HG02623 (cell line): ENCODE measurements around the gene NT5DC4.
A peak's percentile ranks its signal among the peaks of the same experiment; 100 is the strongest.
"Not testable (repeated sequence)": the region's sequence is repeated elsewhere in the genome, so short reads cannot be mapped to it uniquely, and the experiment has no call there.

Experiments
- ATAC-seq: cut with Tn5 transposase; IDR thresholded peaks from one replicate; pipeline ENCODE4 v1.9.1; 2021; ENCODE audit warnings: moderate library complexity; ENCODE audit not compliant: unreplicated experiment

NT5DC4 gene

DNA sequence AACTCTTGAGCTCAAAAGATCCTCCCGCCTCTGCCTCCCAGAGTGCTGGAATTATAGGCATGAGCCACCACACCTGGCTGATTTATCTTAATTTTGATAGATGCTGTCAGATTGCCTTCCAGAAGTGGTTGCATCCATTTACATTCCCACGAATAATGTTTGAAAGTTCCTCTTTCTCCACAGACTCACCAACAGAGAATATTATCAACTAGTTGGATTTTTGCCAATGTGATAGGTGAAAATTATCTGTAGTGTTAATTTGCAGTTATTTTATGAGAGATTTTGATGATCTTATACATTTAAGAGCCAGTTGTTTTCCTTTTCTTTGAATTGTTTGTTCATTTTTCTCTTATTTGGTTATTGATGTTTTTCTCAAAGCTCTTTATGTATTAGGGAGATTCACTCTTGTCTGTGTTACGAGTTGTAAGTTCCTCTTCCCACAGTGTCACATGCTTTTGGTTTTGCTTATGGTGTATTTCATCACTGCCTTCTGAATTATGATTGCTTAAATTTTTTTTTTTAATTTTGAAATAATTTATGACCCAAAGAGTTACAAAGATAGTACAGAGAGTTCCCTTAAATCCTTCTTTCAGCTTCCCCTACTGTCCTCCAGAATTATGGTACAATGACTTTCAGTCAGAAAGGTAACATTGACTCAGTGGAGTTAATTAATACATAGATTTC, 20.7 kb upstream of the NT5DC4 start:
- no peak for ATAC-seq

DNA sequence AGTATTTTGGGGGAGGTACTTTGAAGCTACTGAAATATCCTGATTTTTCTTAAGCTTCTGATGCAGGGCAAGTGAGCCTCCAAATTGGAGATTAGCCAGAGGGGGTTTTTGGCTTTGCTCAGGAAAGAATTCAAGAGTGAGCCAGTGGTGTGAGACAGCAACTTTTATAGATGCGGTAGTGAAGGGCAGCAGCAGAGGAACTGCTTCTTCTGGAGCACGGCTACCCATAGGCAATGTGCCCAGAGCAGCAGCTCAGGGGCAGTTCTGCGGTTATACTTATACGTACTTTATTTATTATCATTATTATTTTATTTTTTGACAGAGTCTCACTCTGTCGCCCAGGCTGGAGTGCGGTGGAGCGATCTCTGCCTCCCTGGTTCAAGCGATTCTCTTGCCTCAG, 19.8 kb upstream of the NT5DC4 start:
- no peak for ATAC-seq

DNA sequence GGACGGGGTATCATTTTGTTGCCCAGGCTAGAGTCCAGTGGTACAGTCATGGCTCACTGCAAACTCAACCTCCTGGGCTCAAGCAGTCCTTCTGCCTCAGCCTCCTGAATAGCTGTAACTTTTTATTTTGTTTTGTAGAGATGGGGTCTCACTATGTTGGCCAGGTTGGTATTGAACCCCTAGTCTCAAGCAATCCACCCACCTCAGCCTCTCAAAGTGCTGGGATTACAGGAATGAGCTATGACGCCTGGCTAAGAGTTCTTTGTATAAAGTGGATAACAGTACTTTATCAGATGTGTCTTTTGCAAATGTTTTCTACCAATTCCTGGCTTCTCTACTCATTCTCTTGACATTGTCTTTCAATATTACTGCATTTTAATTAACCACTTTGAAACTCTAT, 17.1 kb upstream of the NT5DC4 start:
- no peak for ATAC-seq

DNA sequence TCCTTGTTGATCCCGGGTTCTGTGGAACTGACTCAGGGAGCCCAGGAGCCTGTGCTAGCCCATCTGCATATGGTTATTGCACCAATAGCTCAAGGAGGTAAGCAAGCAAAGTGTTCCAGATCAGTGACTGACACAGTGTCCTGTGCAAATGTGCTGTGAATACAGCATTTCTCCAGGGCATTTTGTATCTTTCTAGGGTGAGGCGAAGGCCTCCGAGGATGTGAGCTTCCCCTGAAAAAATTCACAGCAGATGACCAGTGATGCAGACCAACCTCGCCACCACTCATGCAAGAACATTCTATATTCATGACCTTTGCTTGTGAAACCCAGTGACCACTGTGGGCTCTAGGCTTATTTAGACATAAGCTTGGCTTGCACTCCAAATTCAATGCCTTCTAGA, 15.2 kb upstream of the NT5DC4 start:
- ATAC-seq, result no peak

DNA sequence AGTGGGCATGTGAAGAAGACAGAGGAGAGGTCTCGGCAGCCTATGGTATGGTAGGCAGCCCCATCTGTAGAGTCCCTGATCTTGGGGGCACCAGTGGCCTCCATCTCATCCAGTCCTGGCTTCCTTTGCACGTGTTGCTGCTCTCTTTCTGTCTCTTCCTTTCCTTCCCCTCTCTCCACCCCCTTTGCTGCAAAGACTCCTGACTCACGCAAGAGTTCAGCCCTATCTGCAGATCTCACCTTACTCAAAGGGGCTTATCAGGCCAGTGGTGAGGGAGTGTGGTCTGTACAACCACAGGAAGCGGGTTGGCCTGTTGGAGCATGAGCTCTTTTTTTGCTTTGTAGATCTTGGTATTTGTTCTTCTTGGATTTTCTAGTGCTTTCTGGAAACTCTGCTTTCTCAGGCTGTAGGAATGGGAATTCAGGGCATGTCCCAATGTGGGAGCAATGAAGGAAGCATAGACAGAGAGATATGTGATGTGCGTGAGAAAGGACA, 14.6 kb upstream of the NT5DC4 start:
- ATAC-seq, result peak; percentile 40

DNA sequence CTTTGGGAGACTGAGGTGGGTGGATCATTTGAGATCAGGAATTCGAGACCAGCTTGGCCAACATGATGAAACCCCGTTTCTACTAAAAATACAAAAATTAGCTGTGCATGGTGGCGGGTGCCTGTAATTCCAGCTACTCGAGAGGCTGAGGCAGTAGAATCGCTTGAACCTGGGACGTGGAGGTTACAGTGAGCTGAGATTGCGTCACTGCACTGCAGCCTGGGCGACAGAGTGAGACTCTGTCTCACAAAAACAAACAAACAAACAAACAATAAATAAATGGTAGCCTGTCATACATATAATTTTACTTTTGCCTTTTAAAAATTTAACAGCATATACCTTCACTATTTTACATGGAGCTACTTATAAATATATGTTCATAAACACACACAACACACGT, 13.9 kb upstream of the NT5DC4 start:
- not testable (repeated sequence) for ATAC-seq

DNA sequence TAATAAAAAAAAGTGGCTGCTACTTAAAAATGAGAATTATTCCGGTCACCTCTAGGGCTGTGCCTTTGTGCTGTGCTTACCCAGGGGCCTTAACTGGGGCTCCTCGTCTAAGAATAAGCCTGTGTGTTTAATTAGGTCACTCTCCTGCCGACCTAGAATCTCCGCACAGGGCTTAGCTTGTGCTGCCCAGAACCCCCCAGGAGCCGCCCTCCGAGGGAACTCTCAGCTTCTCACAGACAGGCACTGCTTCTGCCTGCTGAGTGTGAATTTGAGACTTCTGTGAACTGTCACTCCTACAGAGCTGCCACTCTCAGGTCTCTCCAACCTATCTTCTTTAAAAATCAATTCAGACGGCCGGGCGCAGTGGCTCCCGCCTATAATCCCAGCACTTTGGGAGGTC, 11.9 kb upstream of the NT5DC4 start:
- no peak for ATAC-seq

DNA sequence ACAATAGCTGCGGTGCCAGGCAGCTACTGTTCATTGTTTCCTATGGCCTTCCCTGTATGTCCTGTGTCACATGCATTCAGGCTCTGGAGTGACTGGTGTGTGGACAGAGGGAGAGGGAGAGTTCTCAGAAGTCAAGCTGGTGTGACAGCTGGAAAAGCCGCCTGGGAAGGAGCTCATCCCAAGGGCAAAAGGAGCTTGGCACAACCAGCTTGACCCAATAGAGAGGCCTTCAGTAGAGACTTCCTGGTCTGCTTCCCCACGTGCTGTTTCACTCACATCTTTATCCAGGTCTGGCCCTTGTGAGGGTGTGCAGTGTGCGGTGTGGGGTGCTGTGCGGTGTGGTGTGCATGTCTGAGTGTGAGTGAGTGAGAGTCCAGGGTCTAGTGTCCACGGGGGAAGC, 11.1 kb upstream of the NT5DC4 start:
- ATAC-seq, result no peak

DNA sequence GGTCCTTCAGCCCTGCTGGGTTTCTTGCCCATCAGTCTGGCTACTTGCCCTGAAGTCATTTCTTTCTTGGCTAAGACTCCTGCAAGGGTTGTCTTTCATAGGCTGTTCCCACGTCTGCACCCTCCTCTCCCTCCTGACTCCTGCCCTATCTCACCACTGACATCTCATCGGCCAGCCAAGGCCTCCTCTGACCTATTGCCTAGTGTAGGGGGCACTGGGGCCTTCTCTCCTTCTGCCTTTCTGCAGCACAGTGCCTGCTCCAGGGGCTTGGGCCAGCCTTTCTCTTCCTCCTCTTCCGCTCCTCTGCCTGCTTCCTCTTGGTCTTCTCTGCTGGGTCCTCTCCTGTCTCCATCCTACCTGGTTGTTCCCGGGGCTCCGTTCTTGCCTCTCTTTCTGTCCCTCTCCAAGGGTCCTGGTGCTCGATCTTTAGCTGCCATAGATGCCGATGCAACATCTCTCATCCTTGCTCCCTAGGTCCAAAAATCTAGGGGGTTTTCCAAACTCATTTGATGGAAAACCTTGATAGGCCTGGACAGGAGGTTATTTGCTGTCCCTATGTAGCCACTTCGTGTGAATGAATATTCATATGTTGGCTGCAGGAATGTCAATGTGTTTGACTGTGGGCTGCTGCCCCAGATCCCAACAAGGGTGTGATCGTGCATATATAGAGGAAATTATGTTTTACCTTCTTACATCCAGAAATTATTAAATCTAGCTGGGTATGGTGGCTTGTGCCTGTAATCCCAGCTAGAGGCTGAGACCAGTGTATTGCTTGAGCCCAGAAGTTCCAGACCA, 9.7 kb upstream of the NT5DC4 start:
- ATAC-seq, result no peak

DNA sequence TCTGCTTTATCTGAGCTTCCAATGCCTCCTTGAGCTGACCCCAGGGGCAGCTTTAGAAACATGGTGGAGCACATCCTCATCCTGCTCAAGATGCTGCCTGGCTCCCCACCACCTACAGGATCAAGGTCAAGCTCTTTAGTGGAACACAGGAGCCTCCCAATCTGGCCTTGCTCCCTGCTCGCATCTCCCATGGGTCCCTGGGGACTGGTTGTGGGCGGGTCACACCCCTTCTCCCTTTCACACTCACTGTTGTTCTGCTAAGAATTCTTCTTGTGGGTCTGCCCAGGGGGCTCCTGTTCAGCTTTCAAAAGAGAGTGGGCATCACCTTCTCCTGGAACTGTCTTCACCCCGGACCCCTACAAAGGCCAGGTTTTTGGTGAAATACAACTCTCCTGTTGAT, 8.4 kb upstream of the NT5DC4 start:
- ATAC-seq, result no peak

DNA sequence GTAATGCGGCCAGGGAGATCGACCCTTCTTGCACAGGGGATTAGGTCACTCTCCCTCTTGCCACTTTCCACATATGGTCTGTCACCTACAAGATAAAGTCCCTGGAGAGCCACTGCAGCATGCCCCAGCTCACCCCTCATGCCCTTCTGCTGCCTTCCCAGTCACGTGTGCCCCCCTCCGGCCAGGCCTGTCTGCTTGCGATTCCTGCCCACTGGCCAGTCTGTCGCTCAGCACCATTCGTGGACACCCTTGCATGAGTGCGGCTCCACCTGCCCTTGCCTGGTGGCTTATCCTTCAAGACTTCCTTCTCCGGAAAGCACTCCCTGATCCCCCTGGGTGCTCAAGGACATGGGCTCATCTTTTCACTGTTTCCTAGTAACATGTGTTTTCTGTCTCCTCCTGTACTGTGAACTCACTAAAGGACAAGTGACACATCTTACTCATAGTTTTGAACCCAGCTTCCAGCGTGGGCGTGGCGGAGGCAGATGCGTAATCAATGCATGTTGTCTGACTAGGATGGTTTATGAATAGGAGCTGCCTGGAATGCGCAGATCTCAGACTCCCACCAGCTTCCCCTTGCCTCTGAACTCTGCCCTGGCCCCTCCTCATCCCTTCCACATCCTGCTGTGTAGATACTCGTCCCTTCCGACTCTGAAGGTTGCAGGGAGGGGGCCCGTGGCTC, 7.8 kb upstream of the NT5DC4 start:
- ATAC-seq, result no peak

DNA sequence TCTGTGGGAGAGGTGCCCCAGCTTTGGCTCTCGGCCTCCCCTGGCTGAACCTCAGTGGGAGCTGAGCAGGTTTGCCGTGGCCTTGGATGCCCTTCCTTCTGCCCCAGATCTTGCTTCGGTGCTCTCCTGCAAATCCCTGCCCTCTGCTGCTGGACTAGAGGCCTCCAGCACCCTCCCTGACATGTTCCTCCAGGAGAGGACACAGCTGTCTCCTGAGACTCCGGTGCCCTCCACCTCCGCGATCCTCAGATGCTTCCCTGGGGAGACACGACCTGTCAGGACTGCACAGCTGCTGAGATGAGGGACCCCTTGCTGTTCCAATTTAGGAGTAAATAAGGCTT, 7.3 kb upstream of the NT5DC4 start:
- no peak for ATAC-seq

DNA sequence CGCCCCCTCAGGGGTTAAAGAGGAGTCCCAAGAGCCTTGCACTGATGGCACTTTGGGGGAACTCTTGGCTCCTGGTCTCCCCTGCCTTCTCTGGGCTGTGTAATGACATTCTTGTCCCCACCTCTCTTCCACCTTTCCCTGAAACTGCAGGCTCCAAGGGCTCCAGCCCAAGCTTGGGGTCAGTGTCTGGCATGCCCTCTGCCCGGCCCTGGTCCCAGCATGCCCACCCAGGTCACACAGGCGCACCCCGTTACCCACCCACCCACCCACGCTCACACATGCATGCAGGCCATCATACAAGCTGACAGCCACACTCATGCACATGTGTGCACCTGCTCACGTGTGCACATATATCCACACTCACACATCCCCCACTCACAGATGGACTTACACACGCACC, 6.9 kb upstream of the NT5DC4 start:
- no peak for ATAC-seq

DNA sequence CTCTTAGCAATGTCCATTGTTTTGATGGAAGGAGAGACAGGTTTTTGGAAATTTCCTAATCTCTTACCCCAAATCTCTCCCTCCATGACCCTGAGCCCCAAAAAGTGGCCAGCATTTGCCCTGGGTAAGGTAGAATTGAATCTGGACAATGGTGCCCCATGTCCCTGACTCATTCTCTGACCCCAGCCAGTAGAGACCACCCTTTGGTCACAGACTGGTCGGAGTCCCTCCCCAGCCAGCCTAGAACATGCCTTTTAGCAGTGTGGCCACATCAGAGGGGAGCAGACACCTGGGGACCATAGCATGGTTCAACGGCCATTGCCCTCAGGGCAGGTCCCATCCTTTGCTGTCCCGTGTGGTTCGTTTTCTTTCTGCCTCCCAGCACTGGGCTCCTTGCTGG, 6.5 kb upstream of the NT5DC4 start:
- no peak for ATAC-seq

DNA sequence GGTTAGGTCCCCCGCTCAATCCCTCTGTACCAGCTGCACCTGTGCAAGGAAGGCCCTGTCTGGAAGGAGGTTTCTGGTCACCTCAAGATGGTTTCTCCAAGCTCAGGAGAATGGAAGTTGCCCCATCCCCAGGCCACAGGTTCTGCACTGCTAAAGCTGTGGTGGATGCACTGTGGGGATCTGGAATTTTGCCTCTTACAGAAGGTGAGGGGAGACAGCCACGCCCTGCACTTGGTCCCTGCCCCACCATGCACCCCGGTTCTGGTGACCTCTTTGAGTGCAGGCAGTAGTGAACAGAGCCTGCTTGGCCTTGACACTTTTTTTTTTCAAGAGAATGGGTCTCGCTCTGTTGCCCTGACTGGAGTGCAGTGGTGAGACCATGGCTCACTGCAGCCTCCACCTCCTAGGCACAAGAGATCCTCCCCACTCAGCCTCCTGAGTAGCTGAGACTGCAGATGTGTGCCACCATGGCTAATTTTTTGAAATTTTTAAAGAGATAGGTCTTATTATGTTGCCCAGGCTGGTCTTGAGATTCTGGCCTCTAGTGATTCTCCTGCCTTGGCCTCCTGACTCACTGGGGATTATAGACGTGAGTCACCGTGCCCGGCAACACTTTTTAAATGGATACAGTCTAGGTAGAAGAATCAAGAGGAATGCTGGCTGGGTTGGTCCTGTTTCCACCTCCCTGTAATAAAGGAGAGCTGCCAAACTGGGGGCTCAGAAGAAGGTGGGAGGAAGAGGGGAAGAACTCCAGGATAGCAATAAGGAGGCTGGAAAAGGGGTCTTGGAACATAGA, 5.8 kb upstream of the NT5DC4 start:
- ATAC-seq, result no peak

DNA sequence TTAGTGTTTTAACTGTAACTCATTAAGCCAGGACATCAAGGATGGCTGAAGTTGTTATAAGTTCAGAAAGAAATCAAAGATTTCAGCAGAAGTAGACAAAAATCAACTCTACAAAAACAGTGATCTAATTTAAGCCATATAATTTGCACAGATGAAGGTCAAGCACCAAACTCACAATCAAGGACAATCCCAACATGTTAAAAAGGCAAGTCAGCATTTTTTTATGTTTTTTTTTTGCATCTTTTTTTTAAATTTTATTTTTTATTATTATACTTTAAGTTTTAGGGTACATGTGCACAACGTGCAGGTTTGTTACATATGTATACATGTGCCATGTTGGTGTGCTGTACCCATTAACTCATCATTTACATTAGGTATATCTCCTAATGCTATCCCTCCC, 4.7 kb upstream of the NT5DC4 start:
- not testable (repeated sequence) for ATAC-seq

DNA sequence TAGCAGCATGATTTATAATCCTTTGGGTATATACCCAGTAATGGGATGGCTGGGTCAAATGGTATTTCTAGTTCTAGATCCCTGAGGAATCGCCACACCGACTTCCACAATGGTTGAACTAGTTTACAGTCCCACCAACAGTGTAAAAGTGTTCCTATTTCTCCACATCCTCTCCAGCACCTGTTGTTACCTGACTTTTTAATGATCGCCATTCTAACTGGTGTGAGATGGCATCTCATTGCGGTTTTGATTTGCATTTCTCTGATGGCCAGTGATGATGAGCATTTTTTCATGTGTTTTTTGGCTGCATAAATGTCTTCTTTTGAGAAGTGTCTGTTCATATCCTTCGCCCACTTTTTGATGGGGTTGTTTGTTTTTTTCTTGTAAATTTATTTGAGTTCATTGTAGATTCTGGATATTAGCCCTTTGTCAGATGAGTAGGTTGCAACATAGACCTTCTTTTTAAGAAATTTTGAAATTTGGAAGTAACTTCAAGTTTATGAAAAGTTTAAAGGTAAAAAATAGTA, 3.9 kb upstream of the NT5DC4 start:
- ATAC-seq, result not testable (repeated sequence)

DNA sequence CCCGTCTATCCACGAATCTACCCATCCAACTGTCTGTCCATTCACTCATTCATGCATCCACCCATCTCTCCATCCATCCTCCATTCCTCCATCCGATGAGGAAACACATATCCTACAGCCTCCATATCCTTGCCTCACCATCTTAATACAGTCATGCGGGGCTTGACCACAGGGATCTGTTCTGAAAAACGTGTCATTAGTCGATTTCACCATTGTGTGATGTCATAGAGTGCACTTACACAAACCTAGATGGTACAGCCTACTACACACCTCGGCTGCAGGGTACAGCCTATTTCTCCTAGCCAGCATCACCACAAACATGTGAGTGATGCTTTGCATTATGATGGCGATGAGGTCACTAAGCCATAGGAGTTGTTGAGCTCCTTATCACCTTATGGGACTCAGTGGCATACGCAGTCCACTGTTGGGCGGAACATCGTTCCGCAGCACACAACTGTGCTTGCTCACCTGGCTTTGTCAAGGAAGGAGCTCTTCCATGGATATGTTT, 1.9 kb upstream of the NT5DC4 start:
- ATAC-seq, result no peak

DNA sequence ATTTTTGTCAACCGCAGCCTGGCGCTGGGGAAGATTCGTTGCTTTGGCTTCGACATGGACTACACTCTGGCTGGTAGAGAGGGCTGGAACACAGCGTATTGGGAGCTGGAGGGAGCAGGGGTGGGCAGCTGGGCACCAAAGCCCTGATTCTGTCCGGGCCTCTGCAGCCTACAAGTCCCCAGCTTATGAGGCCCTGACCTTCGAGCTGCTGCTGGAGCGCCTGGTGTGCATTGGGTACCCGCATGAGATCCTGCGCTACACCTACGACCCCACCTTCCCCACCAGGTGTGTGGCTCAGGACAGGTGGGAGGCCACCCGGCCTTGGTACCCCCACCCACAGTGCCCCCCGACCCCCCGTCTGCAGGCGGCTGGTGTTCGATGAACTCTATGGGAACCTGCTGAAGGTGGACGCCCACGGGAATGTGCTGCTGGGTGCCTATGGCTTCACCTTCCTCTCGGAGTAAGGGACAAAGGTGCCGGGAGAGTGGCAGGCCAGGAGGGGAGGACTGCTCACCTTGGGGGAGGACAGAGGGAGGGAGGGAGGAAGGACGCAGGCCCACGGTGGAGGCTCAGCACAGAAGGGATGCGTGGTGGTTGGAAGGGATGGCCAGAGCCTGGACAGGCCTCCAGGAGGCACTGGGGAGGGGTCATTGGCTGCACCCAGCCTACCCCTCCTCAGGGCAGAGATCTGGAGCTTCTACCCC, 1.2 kb downstream of the NT5DC4 start:
- ATAC-seq, result no peak
